ENCODE results near the gene RIBC1.
"Not testable (repeated sequence)": the region's sequence is repeated elsewhere in the genome, so short reads cannot be mapped to it uniquely, and the experiment has no call there.

The RIBC1 gene

DNA sequence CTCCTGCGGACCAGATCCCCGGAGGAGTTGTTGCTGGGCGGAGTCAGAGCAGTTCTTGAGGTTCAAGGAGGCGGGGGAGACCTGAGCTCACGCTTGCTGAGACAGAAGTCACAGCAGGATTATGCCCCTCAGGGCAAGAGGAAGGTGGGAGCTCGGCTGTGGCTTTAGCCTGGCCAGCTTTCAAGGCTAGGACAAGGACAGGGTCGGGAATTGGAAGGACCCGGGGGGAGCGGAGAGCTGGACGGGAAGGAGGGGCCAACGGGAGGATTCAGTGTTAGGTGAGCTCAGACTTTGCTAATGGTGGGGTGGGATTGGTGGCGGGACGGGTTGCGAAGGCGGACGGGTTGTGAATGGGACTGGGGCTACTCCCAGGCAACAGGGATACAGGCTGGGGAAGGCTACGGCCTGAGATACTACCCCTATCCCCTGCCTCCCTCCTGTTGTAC lies at the start of gene RIBC1:
Gene RIBC1 (plus strand): TSS at position 13 of the 446 bp plus-strand sequence. CDS start 3,404 bp downstream, outside the sequence.
- DNase-seq (ENCODE audit: low read depth in 3 of 3, low spot score in 1 of 3): no peak

DNA sequence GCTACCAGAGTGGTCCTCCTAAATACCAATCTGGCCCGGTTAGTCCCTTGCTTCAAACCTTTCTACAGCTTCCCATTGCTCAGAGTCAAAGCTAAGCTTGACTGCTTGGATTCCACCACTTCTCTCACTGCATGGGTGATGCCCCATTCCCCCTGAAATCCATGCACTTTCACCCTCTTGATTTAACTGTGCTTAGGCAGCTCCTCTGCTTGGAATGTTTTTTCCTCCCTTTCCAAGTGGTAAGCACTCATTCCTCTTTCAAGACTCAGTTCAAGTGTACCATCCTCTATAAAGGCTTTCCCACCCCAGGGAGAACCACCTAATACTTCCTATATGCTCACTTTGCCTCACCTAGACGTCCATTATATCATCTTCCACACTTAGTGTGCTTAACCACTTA lies 49.4 kb upstream of the RIBC1 start:
- no peak for DNase-seq (ENCODE audit: low read depth in 3 of 3, low spot score in 1 of 3)

DNA sequence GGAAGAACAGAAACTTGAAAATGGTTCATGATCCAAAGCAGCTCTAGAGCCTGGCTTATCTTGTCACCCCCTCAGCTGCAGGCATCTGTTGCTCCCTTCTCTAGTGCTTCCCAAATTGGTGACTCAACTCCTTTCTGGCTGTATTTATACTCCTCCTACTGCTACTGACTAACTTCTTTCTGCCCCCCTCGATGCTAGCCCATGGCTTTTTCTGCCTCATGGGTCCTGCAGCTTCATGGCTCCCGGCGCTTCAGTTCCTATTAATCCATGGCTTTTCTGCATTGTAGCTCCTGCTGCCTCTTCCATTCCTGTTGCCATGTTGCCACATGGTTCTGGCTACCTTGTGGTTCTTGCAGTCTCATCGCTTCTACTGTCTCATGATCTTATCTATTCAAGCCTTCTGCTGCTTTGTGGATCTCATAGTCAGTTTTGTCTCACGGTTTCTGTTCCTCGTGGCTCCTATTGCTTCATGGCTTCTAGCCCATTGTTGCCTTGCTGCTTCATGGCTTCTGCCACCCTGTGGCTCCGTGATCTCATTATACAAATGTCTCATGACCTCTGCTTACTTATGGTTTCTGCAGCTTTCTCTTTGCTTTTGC lies 48.4 kb upstream of the RIBC1 start:
- DNase-seq (ENCODE audit: low read depth in 3 of 3, low spot score in 1 of 3): no peak

DNA sequence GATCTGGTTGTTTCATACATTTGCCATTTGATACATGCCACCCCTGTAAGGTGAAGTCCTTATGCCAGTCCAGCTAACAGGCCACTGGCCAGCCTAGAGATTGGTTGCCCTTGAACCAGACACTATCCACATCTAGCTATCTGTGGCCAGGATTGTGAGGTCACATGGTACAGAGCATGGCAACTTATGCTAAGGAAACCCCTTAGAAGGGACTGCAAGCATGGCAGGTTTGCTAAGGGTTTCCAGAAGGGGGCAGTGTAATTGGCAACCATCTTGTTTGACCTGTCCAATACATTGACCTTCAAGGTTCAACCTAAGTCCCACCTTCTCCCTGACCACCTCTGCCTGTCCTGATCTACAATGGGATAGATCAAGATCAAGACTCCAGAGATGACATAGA lies 47.8 kb upstream of the RIBC1 start:
- DNase-seq (ENCODE audit: low read depth in 3 of 3, low spot score in 1 of 3): no peak

DNA sequence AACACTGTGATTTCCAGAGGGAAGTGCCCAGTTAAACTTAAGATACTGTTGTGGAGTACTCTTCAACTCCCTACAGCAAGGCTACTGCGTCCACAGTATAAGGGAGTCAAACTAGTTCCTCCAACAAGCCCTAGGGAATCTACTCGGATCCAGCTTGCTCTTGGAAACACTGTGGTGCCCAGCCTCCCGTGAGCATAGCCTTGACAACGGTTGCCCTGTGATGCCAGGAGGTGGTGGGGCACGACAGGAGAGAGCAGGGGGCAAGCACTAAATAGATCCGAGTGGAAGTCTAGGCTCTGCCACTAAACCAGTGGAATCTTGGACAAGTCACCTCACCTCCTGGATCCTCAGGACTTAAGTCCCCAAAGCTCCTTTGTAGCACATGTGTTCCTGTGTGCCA lies 45.8 kb upstream of the RIBC1 start:
- DNase-seq (ENCODE audit: low read depth in 3 of 3, low spot score in 1 of 3): no peak

DNA sequence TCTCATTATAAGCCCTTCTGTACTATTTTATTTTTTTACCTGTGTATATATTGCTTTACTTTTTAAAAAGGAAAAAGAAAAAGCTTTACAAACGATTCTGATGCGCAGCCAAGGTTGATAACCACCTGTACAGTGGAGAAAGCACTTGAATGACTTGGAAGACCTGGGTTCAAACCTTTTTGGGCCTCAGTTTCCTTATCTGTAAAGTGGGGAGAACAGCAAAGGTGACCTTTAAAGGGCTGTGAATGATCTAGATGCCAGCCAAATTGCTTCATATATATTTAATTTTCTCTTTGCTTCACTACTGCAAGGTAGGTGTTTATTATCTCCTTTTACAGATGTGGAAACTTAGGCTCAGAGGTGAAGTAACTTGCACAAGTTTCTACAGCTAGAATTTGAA lies 45.2 kb upstream of the RIBC1 start:
- no peak for DNase-seq (ENCODE audit: low read depth in 3 of 3, low spot score in 1 of 3)

DNA sequence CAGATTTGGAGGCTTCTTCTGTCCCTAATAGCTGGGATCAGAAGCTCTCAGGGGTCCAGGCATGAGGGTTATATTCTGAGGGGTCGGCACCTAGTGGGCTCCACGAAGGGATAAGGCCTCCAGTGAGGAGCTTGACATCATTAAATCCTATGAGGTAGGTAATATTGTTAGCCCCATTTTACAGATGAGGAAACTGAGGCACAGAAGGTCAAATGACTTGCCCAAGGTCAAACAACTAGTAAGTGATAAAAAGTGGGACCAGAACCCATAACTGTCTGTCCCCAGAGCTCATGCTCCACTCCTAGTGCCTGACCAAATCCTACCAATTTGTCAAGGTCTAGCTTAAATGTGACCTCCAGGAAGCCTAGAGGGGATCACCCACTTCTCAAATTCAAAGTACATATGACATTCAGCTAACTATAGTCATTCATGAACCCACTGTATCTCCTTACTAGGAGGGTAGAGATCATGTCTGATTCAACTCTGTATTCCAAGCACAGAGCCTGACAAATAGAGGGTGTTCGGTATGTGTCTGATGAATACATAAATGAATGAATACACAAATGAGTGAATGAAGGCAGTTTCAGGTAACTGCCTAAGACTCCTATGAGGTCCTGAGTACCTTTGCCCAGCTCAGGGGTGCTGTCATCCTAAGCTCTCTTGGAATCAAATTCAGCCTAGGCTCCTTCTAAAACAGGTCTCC lies 43.5 kb upstream of the RIBC1 start:
- no peak for DNase-seq (ENCODE audit: low read depth in 3 of 3, low spot score in 1 of 3)

DNA sequence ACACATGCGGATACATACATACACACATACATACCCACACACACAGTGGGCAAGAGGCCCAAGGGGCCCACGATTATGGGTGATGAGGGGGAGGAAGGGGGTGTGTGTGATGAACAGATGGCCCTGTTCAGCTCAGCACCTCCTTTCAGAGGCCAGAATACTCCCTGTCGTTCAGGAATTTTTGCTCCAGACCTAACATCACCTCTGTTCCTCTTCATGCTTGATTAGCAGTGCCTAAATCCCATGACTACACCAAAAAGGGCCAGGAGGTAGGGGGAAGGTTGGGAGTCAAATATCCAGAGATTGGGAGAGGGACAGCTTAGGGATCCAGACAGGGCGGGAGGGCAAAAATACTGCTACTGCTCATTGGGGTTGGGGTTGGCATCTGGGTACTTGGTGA lies 42.9 kb upstream of the RIBC1 start:
- DNase-seq (ENCODE audit: low read depth in 3 of 3, low spot score in 1 of 3): no peak

DNA sequence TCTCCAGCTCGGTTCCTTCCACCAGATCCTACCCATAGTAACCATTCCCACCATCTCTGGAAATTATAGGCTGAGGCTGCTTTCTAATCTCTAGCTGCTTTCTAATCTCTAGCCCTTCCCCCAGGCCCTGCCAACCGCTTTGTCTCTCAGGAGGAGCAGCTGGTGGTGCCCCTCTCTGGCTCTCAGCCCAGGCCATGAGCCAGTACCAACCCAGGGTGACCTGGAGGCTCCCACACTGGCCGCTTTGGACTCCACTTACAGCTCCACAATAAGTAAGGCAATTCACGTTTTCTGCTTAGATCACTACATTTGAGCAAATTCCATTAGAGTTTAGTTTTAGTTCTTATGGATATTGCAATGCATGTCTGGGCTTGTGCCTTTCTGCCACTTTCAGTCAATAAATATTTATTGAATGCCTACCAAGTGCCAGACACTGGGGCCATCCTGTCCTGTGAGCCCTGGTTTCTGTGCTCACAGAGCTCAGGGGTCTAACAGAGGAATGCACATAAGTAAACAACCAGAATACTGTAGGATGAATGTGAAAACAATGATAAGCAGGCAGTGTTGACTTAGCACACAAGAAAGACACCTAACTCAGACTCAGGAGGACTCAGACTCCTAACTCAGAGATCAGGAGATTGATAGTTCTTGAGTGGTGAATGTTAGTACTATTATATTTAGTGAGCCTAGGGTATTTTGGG lies 39.1 kb upstream of the RIBC1 start:
- no peak for DNase-seq (ENCODE audit: low read depth in 3 of 3, low spot score in 1 of 3)

DNA sequence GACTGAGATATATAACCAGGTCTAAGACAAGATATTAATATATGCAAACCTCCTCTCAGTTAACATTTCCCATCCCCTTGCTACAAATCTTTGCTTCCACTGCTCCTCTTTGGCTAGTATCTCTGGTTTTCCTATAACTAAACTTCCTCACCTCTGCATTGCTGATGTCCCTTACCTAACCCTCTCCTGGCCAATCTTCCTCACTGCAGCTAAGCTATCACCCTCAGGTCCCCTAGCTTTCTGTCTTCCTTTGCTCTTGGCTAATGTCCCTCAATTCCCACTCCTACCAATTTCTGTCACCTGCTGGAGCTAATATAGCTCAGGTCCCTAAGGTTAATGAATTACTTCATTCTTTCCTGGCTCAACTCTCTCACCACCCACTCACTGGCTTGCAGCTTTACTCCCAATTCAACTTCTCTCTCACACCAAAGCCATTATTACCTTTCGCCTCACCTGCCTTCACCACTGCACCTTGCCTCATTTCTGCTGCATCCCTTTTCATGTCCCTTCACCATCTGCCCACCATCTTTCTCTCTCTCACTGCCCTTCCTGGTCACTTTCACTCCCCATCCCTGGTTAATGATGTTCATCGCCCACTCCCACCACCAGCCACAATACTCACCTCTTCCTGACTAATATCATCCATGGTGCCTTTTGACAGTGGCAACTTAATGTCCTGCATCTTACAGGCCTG lies 26.9 kb upstream of the RIBC1 start:
- no peak for DNase-seq (ENCODE audit: low read depth in 3 of 3, low spot score in 1 of 3)

DNA sequence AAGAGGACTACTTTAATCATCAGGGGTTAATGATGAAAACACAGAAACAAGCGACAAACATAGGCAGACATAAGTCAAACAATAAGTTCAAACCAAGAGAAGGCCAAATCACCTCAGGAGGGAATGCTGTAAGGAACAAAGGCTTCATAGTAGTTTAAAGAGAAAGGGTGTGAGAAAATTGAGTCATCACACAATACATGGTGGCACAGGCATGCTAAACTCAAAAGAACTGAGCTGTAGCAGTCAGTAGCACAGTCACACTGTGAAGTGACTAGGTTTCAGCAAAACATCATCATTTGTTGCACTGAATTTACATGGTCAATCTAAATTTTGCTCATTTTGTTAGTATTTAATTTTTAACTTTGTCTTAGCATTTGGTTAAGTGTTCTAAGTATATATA lies 24.5 kb upstream of the RIBC1 start:
- no peak for DNase-seq (ENCODE audit: low read depth in 3 of 3, low spot score in 1 of 3)

DNA sequence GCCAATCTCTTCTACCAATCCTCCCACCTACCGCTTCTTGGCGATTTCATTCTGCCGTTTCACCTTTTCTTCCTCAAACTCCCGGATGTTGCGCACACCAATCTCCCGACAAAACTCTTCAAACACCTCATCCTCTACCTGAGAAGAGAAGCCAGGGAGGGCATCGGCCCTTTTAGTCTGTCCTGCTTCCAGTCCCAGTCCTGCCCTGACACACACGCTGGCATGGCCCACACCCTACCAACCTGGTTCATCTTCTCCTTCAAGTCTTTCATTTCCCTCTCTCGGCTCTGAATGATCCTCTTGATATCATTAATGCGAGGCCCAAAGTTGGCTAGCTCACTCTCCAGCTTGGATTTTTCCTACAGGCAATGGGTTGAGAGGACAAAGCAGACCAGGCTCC lies 19.1 kb upstream of the RIBC1 start:
- no peak for DNase-seq (ENCODE audit: low read depth in 3 of 3, low spot score in 1 of 3)

DNA sequence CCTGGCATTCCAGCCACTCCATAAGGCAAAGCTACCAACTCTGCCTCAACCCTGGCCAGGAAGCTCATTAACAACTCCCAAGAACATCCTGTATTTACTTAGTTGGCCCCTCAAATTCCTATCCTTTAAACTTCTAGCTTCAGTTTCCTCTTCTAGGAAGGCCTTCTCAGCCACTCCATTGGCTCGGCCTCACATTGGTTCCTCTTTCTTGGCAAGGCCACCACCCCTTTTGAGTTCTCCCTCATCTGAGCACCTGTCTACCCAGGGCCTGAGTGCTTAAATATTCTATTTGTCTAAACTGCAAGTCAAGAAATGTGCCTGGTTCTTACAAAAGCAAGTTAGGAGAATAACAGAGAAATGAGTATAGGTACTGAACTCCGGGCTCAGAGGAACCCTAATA lies 10.2 kb upstream of the RIBC1 start:
- DNase-seq (ENCODE audit: low read depth in 3 of 3, low spot score in 1 of 3): no peak

DNA sequence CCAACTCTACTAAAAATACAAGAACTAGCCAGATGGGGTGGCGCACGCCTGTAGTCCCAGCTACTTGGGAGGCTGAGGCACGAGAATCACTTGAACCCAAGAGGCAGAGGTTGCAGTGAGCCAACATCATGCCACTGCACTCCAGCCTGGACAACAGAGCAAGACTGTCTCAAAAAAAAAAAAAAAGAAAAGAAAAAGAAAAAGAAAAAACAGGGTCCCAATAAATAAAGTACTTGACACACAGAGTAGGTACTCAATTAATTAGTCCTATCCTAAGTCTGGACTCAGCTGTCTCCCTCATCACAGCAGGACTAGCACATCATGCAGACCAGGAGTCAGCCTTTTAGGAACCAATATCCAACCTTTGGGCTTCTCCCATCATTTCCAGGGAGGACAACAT lies 2.3 kb upstream of the RIBC1 start:
- DNase-seq (ENCODE audit: low read depth in 3 of 3, low spot score in 1 of 3): not testable (repeated sequence)

DNA sequence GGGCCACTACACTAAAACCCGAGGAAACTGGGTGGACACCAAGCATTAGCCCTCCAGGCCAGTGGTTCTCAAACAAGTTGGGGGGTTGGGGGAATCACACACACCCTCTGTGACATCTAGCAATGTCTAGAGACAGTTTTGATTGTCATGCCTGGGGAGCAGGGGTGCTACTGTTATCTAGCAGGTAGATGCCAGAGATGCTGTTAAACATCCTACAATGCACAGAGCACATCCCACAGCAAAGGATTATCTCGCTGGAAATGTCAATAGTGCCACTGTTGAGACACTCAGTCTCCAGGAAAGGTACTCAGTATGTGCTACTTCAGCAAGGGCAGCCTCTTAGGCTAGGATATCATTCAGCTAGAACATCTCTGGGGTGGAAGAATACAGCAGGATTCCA lies 1.5 kb upstream of the RIBC1 start:
- DNase-seq (ENCODE audit: low read depth in 3 of 3, low spot score in 1 of 3): no peak

DNA sequence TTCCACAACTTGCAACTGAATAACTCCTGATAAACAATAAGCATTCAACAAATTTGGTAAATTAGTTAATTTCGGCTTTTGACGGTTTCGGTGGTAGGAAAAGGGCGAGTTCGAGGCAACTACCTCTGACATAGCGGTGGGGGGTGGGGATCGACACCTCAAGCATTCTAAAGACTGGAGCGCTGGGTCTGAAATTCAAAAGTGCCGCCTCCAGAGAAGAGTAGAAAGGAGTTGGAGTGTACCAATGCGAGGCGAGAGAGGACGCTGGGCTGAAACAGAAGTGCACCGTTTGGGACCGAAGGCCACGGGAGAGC lies 944 bp upstream of the RIBC1 start:
- no peak for DNase-seq (ENCODE audit: low read depth in 3 of 3, low spot score in 1 of 3)

DNA sequence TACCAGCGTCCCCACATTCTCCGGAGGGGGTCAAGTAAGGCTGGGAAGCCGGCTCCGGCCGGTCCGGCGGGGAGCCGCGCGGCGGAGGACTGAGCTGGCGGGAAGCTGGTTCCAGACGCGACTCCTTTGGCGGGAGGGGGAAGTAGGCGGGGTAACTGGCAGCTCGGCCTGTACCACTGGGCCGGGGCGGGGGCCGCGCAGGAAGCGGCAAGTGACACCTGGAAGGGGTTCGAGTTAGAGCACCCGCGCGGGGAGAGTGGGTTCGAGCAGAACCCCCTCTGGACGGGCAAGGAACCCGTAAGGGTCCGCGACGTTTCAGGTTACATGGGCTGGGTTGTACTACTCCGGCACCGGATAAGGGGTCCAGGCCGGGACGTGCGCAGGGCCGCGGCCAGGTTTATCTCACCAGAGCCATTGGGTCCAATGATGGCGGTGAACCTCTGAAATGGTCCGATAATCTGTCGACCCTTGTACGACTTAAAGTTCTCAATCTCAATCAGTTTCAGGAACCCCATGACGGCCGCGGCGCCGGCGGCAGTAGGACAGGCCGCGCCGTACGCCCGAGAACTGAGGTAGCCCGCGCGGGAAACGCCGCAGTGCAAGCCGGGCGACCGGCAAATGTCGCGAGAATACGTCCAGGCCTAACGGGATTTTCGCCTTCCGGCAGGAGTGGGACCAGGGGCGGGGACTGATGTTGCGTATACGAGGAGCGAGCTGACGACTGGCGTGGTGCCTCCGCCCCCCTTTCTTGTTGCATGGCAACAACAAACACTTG lies 400 bp upstream of the RIBC1 start, which contains the start of gene SMC1A:
Gene SMC1A (minus strand): TSS at position 569 of the 775 bp plus-strand sequence. CDS start 54 bp downstream, at position 515.
- peak; percentile 79 to 95 (median 87) for DNase-seq (ENCODE audit: low read depth in 3 of 3, low spot score in 1 of 3)

DNA sequence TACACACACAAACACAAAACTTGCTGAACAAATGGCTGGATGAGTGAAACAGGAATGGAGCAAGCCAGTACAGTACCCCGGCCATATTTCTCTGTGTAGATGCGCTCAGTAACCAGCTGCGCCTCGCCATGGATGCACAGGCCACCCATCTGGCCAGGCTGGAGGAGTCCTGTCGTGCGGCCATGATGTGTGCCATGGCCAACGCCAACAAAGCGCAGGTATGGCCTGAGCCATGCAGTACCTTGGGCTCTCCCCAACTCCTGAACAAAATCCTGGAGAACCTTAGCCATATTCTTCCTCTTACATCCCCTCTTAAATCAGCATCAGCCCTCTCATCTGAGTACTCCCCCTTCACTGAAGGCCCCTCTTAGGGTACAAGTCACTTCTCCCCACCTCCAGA lies 7.1 kb downstream of the RIBC1 start:
- DNase-seq (ENCODE audit: low read depth in 3 of 3, low spot score in 1 of 3): no peak

DNA sequence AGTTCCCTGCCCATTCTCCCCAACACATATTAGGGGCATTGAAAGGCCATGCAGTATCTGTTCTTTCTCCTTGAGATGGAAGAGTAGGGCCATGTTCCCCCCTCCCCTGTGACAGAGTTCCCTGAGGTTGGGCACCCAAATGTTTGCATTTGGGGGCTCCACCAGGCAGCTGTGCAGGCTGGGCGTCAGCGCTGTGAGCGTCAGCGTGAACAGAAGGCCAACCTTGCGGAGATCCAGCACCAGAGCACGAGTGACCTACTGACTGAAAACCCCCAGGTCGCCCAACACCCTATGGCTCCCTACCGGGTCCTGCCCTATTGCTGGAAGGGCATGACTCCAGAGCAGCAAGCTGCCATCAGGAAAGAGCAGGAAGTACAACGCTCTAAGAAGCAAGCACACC lies 7.6 kb downstream of the RIBC1 start:
- DNase-seq (ENCODE audit: low read depth in 3 of 3, low spot score in 1 of 3): no peak

DNA sequence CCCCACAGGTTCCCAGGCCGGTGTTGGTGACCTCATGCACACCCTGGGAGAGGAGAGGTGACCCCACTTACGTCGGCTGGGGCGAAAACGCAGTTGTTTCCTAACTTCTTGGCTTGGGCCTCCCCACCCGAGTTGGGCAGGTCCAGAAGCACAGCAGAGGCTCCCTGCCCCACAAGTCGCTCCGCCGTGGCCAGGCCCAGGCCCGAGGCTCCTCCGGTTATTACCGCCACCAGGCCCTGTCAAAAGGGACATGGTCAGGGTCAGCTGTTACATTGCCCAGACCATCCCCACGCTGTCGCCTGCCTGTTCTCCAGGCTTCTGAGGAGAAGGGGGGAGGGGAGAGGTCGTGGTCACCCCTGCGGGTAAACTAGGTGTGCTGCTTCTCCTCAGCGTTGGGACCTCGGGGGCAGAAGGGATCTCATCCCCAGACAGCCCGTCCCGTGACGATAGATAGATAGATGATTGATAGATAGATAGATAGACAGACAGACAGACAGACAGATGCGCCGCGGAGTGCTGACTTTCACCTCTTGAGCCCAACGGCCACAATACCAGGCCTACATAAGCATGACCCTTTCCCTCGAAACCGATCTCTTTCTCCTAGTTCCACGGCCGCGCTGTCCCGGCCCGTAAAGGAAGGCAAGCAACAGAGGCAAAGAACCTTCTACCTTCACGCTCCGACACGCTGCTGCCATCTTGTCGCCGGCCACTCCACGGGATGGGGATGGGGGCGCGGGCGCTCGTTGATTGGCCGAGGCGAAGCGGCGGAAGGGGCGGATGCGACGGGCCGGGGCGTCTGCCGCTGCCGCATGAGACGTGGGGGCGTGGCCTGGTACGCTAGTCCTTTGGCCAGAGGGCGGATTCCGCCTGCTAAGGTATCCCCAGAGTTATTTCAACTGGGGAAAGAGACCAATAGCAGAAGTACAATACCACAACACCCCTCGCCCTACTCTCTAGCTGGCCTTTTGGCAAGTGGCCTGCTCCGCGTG lies 11.3 kb downstream of the RIBC1 start, which contains the start of gene HSD17B10:
Gene HSD17B10 (minus strand): TSS at position 720 of the 989 bp plus-strand sequence. CDS start 25 bp downstream, at position 695.
- peak; percentile 54 to 69 (median 62) for DNase-seq (ENCODE audit: low read depth in 3 of 3, low spot score in 1 of 3)

Measured in stimulated activated CD4-positive, alpha-beta T cell treated with anti-CD3 and anti-CD28 coated beads, TNF-alpha, amount 100 ng/mL, for 1 hour (primary cell).